GM18951 (cell line): ENCODE results near the gene FASLG.

Experiments
- POLR2A ChIP-seq: IDR thresholded peaks from 4 replicates; pipeline ENCODE4 v1.6.1; 2011; ENCODE audit warnings: mild to moderate bottlenecking; ENCODE audit not compliant: insufficient read length, insufficient read depth; ENCODE audit errors: extremely low read depth
- in situ Hi-C: fragments of 300-500 bp; cut with MboI; formaldehyde crosslinking; loops from one replicate; pipeline ENCODE4 v1.12.0; 2022; ENCODE audit warnings: low sequenced_read_pairs, mixed read lengths, inconsistent platforms; ENCODE audit not compliant: unreplicated experiment

Gene FASLG

DNA sequence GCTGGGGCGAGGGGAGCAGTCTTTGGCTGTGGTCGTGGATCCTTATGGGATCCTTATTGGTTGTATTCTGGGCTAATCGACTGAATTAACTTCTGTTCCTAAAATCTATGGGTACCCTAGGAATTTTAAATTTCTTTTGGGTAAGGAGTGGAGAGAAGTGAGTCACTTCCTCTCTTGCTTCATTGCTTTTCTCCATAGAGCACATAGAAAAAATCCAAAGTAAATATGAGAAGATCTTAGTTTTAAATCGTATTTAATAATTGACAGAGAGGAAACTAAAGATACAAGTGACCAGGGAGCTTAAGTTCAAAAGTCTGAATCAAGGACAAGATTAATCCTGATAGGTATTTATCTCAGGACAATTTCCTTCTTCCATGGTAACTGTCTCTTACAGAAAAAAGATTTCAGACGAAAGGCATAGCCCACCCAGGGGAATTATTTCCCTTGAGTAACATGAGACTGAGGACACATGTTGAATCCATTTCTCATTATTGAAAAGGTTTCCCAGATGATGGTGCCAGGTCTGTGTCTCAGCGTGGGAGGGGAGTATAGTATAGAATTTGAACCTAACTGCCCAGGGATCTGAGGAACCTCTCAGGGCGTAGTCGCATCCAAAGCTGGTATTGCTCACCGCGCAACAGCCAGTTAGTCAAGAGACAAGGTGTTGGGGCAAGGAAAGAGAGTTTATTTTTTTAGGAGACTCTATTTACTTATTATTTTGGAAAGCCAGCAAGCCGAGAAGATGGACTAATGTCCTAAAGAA is 28.7 kb upstream of the FASLG start:
- in situ Hi-C loops: no loop called here
- no peak for TF ChIP-seq POLR2A

- in situ Hi-C loops: no loop called here
- no peak for TF ChIP-seq POLR2A
These were observed 28.0 kb upstream of the FASLG start for GRCh38 chr1:172630868-172631267.

DNA sequence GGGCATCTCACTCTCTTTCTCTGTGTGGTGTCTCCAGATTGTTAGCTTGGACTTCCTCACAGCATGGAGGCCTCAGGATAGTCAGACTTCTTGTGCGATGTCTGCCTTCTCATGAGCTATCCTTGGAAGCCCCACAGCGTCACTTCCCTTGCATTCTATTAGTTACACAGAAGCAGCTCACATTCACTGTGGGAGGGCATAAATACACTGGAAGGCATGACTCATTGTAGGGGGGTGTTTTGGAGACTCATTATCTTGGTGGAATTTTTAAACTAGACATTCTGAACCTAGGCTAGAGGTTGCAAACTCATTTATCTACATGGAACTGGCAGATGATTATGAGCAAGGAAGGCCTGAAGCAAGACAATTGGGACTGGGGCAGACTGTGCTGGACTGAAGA is 21.4 kb upstream of the FASLG start:
- no peak for TF ChIP-seq POLR2A
- in situ Hi-C loops: no loop called here

GRCh38 chr1:172638249-172638648 is 20.7 kb upstream of the FASLG start:
- TF ChIP-seq POLR2A: no peak
- in situ Hi-C loops: no loop called here

DNA sequence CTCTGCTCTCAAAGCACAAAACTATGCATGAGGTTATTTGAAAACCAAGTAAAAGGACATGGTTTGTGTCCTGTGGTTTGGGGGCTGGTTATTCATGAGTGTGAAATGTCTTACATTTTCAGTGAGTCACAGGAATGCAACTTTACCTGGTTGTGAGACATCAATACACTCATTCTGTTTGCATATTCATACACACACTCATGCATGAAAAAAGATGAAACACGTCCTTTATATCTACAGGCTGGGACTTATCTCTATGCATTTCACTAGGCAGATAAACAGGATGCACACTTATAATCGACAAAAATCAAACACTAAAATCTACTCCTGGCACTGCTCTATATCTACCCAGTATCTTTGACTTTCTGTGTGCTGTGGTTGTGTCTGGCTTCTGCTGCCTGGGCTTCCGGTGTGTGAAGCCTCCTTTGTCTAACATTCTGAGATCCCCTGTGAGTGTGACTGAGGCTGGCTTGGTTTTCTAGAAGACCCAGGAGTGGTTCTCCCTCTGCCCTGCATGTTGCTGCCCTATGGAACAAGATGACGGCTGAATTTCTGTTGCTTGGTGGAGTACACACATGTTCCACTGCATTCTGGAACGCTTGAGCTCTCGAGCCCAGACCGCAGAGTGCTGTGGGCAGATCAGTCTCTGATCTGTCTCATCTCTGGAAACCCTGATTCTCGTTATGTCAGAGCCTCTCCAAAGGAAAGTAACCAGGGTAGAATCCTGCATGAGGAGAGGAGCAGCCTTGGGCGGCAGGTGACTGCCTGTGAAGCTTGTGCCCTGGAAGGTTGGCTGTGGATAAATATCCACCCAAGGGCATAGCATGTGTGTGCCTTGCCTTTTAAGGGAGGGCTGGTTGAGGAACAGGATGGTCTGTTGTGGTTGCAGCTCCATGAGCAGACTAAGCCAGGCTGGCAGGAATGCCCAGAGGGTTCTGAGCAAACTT is 19.7 kb upstream of the FASLG start:
- in situ Hi-C loops: no loop called here
- TF ChIP-seq POLR2A: no peak

GRCh38 chr1:172640111-172640510 is 18.8 kb upstream of the FASLG start:
- TF ChIP-seq POLR2A: no peak

GRCh38 chr1:172641492-172641891 is 17.4 kb upstream of the FASLG start:
- no peak for TF ChIP-seq POLR2A
- in situ Hi-C loops: no loop called here

More at GRCh38 chr1:172640111-172640510, 18.8 kb upstream of the FASLG start:
- in situ Hi-C loops: no loop called here

- in situ Hi-C loops: no loop called here
- TF ChIP-seq POLR2A: no peak
These were observed 15.9 kb upstream of the FASLG start for GRCh38 chr1:172642970-172643369.

DNA sequence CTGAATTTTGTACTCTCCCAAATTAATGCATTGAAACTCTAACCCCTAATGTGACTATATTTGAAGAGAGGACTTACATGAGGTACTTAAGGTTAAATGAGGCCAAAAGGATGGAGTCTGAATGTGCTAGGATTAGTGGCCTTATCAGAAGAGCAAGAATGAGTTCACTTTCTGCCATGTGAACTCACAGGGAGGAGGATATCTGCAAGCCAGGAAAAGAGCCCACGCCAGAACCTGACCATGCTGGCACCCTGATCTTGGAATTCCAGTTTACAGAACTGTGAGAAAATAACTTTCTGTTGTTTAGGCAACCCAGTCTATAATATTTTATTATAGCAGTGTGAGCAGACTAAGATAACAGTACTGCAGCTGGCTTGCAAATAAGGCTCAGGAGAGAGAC is 12.2 kb upstream of the FASLG start:
- in situ Hi-C loops: no loop called here

GRCh38 chr1:172647110-172647564 is 11.8 kb upstream of the FASLG start:
- no peak for TF ChIP-seq POLR2A
- in situ Hi-C loops: no loop called here

More for the DNA sequence above, 12.2 kb upstream of the FASLG start:
- TF ChIP-seq POLR2A: no peak

- TF ChIP-seq POLR2A: no peak
- in situ Hi-C loops: no loop called here
These were observed 10.9 kb upstream of the FASLG start for GRCh38 chr1:172647987-172648386.

DNA sequence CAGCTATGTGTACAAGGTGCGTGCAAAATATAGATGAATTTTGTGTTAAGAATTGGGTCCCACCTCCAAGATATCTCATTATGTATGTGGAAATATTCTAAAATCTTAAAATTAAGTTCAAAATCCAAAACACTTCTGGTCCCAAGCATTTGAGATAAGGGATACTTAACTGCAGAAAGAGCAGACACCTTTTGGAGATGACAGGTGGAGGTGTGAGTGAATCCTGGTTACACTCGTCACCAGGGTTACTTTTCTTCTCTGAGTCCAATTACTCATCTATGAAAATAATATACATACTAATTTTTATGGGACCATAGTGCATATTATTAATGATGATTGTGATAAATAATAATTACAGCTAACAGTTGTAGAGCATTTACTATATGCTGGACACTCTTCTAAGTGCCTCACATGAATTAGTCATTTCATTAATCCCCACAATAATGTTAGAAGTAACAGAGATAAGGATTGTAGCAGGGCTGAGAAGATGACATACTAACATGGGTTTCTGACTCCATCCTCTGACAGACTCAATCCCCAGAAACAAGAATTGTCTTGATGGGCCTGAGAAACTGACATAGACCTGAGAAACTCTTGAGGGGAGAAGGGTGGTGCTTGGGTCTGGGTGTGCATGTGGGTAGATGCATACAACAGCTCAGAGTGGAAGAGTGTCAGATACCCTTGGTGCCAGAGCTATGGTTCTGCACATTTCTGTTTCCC is 8.3 kb upstream of the FASLG start:
- in situ Hi-C loops: no loop called here
- no peak for TF ChIP-seq POLR2A

GRCh38 chr1:172653015-172653709 is 5.7 kb upstream of the FASLG start:
- in situ Hi-C loops: no loop called here
- TF ChIP-seq POLR2A: no peak

DNA sequence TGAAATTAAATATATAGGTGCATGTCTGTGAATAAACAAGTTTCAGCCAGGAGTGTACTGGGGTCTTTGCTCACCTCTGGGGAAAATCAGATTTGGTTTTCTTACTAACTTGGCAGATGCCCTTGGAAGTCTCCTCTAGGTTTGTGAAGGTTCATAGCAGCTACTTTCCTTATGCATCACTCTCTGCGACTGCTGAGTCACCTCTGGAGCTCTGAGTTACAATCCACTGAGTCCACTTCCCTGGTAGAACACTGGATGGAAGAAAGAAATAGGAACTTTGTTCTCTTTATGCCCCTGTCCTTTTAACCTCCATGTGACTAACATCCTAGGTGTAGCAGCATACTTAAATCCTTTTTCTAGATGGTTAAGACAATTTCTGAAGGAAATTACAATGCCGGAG is 4.4 kb upstream of the FASLG start:
- no peak for TF ChIP-seq POLR2A
- in situ Hi-C loops: no loop called here
